Hepatic stellate cell (primary cell): ENCODE measurements around the gene TAS2R41.
"Not testable (repeated sequence)": the region's sequence is repeated elsewhere in the genome, so short reads cannot be mapped to it uniquely, and the experiment has no call there.

Source experiments
- DNase-seq: peaks from one replicate; pipeline ENCODE4 v3.0.0; 2011; ENCODE audit warnings: low spot score

The TAS2R41 gene

DNA sequence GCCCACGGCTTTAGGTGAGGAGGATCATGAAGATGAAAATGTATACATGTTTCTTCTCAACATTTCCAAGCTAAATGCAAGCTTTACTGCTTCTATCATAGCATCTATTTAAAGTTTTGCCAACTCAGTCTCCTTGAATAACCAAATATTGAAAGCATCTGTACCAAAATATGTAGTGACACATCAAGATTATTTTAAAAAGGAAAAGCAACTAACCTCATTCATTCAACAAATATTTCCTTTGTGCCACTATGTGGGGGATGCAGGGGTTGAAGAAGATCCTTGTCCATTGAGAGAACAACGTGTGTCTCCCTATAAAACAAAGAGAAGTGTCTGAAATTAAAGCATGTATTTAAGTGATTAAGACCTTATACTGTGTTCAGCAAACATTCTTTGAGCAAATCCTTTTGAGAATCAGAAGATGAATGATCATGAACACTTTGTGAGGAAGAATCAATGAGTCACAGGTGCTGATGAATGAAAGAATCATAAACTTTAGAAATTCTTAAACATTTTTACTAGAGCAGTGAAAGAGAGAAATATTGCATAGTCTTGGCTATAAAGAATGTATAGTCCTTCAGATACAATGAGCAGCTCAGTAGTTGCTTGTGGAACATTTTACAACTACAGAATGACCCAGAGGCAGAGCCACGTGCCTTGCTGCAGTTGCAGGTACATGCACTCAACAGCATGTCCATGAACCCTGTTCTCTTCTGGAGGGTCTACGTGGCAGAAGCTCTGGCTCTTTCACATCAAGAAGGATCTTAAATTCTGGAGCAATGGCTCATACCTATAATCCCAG, 20.5 kb upstream of the TAS2R41 start:
- DNase-seq, result peak; percentile 32

GRCh38 chr7:143458263-143458662, 19.4 kb upstream of the TAS2R41 start:
- DNase-seq, result peak; percentile 14

DNA sequence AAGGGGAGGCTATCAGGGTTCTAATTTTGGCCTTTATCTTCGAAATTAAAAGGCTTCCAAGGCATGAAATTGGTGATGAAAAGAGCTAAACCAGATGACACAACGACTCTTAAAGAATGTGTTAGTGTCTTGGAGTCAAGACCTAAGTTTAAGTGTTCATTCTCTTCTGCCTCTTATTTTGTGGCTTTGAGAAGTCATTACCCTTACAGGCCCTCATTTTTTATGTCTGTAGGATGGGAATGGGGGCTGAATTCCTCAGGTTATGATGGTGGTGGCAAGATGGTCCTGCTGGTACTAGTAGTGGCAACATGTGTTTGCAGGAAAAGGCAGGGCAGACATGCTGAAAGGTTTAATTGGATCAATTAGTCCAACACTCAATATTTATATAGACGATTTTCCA, 19.0 kb upstream of the TAS2R41 start:
- no peak for DNase-seq

GRCh38 chr7:143459359-143459758, 18.3 kb upstream of the TAS2R41 start:
- no peak for DNase-seq

- DNase-seq, result no peak
Observed at GRCh38 chr7:143460271-143460979, 17.2 kb upstream of the TAS2R41 start.

GRCh38 chr7:143462045-143462444, 15.6 kb upstream of the TAS2R41 start:
- no peak for DNase-seq

DNA sequence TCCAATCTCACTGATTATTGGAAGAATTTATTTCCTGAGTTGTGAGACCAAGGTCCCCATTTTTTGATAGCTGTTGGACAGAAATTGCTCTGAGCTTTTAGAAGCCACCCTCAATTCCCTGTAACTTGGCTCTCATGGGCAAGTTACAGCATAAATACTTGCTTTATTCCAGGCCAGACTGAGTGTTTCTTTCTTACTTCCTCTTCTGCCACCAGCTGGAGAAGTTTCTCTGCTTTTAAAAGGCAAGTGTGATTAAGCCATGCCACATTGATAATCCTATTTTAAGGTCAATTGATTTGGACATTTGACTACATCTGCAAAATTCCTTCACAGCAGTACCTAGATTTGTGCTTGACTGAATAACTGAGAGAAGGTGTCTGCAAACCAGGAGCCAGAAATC, 14.1 kb upstream of the TAS2R41 start:
- DNase-seq, result no peak

DNA sequence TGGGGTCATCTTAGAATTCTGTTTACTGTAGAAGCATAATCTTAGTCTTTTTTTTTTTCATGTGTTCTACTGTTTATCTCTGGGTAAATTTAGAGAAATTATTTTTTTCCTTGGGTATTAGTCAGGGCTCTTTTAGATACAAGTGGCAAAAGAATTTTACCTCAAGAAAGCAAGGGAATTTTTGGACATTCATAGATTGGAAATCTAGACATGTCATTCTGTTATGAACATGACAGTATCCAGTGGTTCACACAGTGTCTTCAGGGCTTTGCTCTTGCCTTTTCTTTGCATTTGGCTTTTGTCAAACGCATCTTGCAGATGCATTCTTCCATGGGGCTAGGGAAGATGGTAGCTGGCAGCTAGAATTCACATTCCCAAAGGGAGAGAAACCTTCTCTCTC, 13.7 kb upstream of the TAS2R41 start:
- DNase-seq, result no peak

DNA sequence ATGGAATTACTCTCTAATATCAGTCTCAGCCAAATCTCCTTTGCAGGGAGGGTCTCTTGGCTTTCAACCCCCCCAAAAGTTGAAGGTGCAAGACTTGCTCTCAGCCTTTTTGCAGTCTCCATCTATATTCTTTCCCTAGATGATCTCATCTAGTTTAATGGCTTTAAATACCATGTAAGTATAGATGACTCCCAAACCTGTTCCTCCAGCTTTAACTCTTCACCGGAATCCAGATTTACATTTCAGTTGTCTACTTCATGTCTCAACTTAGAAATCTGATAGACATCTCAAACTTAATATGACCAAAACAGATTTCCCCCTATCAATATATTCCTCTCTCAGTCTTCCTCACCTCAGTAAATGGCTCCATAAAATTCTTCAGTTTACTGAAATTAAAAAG, 9.9 kb upstream of the TAS2R41 start:
- no peak for DNase-seq

DNA sequence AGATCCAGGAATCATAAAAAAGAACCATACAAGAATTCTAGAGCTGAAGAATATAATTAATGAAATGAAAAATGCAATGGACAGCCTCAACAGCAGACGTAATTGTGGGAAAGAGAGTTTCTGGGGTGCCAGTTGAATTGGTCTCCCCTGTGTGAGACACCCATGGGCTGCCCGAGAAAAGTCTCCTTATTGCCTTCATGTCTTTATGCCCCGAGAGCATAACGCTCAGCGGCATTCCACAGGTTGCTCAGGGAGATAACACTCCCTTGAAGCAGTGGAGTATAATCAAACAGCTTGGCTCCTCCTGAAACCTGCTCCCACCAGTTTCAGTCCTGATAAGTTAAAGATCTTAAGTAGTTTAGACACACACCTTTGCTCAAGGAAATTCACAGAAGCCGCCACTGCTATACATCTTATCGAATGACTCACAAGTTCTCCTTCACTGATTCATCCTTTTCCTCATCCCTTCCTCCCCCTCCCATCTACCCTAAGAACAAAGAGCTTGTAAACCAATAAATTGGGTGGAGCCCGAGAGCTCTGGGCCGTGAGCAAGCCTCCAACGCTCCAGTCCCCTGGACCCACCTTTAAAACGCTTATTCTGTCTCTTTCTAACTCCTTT, 5.5 kb upstream of the TAS2R41 start:
- DNase-seq, result not testable (repeated sequence)

DNA sequence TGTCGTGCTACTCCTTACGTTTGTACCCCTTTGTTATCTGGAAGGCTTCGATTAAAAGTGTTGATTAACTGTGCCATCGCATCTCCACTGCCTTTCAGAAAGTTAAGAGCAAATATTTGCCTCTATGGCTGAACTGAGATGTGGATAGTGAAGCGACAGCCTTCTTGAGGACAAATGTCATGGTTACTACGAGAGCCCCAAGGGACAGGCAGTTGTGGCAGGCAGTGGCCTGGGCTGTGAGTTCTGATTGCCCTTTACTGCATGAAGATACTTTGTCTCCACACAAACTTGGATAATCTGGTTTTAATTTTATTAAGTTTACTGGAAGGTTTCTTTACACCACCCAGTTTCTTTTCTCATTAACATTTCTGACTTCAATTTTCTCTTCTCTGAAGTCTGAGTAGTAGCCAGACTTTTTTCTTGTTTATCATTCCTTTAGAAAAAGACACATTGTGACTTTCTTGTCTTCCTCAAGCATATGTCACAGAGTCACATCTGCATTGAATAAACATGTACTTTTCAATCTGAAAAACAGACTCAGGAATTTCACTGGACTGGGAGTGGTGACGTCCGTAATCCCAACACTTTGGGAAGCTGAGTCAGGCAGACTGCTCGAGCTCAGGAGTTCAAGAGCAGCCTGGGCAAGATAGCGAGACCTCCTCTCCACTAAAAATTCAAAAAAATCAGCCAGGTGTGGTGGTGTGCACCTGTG, 1.5 kb downstream of the TAS2R41 start:
- DNase-seq, result no peak

GRCh38 chr7:143480501-143480900, 2.8 kb downstream of the TAS2R41 start:
- no peak for DNase-seq

DNA sequence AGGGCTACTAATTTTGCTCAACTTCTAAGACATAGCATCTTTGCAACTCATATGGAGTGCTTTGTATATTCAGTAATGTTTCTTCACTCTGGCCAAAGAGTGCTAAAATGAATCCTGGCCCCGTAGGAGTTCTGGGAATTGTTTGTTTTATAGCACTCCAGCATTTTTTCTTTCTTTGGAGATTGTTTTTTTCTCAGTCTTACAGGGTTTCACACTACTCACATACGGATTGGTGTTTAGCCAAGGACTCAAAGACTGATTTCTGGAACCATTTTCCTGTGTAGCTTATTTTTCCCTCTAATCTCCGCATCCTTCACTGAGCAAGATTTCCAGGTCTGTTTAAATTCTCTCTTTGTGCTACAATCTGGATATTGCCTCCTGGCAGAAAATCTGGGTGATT, 6.4 kb downstream of the TAS2R41 start:
- DNase-seq, result no peak

DNA sequence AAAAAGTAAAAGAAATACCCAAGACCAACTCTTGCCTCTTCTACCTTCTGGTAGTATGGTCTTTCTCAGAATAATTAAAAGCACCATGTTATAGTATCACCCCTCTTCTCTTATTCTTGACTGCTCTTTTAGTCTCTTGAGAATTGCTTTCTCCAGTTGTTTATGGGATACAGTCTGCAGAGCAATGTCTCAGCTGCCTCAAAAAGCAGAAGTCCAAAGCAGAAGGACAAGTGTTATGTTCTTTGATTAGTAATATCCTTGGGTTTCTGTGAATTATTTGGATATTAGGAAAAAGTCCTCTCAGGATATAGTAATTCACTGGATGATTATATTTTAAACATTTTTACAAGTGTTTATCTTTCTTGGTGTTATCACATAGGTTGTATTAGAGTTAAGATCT, 7.4 kb downstream of the TAS2R41 start:
- no peak for DNase-seq

- DNase-seq, result no peak
Observed at GRCh38 chr7:143485500-143485899, 7.8 kb downstream of the TAS2R41 start.

GRCh38 chr7:143486266-143486665, 8.6 kb downstream of the TAS2R41 start:
- DNase-seq, result not testable (repeated sequence)

GRCh38 chr7:143487061-143487460, 9.4 kb downstream of the TAS2R41 start:
- DNase-seq, result no peak

GRCh38 chr7:143487566-143487965, 9.9 kb downstream of the TAS2R41 start:
- DNase-seq, result peak; percentile 31

GRCh38 chr7:143490717-143491306, 13.1 kb downstream of the TAS2R41 start:
- DNase-seq, result no peak

DNA sequence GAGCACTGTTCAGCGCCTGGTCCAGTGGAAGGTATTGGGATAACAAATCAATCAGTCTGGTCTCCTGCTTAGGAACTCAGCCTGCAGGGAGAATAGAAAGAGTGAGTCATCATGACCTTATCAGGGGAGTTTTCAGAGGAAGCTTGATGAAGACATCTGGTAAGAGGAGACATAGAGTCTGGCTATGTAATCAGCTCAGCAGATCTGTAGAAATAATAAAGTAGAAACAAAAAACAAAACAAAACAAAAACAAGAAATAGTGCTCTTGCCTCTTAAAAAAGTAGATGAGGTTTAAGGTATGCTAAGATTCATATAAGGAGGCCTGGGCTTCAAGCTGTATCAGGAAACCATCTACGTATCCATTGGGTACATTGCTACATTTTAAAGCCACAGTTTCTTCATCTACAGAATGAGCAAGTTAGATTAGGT, 14.4 kb downstream of the TAS2R41 start:
- peak; percentile 47 for DNase-seq

- DNase-seq, result no peak
Observed at GRCh38 chr7:143492799-143493739, 15.4 kb downstream of the TAS2R41 start.
